NCI-H1105 (cell line): ENCODE data around the gene ITGA4.

Experiments used
- DNase-seq: peaks from one replicate; lab custom pipeline; 2025; lab: John Stamatoyannopoulos, UW

ITGA4 gene

DNA sequence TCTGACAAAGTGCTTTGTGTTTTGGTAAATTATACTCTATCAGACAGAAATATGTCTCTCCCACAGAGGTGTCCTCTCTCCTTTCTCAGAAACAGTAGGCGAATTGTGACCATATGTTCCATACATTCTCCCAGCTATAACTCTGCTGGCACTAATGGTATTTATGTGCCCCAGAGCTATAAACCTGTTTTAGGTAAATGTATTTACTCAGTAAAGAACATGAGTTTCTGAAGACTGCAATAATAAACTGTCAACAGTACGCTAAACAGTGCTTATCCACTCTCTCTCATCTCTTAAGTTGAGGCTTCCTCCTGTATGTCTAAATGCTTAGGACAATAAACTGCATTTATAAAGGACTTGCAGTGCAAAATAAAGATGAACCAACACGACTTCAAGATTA lies 58.5 kb downstream of the ITGA4 start:
- no peak for DNase-seq

DNA sequence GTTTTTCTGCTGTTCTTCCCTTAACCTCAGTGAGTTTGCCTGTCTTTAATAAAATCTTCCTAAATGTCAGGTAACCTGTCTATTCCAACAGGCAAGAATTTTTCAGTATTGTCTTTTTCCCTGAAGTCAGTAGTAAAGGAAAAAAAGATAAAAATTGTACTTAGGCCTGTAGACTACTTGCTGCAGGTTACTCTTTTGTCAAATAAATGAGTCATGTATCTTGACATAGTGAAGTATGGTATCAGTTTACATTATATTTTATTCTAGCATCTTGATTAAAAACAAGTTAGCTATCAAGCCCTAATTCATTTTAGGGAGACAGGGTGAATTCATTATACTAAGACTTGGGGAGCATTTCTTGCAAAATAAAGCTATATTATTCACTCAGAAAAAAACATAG lies 59.8 kb downstream of the ITGA4 start:
- DNase-seq: no peak

DNA sequence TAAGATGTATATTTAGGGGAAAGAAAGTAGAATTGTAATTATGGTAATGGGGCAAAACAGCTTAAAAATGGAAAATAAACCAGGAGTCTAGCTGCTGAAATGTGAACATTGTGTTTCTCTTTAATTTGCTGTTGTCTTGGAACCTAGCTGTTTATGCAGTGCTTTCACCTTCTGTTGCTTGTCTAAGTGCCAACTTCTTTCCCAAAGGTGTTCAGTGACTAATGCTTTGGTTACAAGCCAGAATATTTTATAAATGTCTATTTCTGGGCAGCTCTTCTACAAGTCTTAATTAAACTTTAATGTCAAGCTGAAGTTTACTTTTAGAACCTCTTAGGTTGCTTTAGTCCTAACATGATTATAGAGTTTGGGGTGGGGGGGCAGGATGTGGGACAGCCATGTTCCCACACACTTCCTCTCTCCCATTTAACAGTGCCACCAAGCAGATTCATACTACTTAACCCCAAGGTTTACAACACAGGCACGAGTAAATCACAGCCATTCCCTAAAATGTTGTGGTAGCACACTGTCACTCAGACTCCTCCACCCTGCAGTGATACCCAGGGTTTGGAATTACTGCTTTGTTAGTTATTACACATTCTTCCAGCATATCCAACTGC lies 60.6 kb downstream of the ITGA4 start:
- DNase-seq: no peak

DNA sequence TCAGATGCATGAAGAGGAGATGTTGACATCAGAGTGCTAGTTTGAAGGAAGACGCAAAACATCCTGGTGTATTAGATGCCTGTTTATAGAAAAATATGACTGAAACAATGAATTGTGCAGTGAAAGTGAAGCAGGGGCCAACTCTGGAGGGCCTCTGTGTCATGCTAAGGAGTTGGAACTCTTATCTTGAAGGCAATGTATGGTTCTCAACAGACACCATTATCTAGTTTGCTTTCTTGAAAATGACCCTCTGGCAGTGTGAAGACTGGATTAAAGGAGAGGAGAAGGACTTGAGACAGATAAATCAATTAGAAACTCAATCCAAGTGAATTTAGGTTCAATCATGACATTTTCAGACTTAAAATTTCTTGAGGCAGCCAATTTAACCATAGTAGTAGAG lies 63.1 kb downstream of the ITGA4 start:
- DNase-seq: no peak

DNA sequence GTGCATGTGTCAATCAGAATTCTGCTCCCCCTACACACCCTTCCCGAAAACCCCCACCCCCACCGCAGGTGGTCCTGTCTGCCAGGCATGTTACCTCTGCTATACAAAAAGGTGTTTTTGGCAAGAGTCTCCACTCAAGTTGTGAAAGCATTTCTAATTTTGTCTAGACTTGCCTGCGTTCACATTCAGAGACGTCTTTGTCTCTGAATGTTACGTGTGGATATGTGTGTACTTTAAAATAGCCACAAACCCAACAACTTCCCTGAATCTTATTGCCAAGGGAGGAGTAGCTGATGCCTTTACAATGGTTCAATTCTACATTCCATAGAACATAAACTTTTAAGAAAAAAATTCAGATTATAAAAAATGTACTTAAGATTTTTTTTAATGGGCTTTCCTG lies 66.6 kb downstream of the ITGA4 start:
- peak; percentile 62 for DNase-seq

DNA sequence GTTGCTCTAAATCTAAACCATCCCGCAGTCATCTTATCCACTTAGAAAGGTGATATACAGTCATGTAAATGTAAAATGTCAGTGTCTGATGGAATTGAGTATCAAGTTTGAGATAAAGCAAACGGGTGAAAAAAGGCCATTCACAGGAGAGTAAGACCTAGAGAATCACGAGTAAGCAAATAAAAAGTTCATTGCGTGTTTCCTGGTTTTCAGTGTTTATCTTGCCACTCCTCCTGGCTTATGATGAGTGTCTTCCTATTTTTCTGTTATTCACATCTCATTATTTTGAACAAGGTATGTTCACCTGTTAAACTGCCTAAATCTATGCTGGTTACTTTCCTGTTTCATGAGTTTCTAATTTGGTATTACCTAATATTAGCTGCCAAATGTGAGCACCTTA lies 68.8 kb downstream of the ITGA4 start:
- no peak for DNase-seq

DNA sequence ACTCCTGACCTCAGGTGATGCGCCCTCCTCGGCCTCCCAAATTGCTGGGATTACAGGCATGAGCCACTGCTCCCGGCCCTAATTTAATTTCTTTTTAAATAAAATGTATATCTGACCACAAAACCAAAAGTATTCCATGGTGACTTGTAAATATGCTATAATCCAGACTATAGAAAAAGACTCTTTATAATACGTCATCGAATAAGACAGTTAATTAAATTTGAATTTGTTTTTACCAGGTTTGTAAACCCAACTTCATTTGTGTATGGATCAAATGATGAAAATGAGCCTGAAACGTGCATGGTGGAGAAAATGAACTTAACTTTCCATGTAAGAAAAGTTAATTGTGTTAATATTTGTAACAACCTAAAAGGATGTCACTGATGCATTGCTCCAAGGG lies 69.9 kb downstream of the ITGA4 start:
- DNase-seq: no peak

DNA sequence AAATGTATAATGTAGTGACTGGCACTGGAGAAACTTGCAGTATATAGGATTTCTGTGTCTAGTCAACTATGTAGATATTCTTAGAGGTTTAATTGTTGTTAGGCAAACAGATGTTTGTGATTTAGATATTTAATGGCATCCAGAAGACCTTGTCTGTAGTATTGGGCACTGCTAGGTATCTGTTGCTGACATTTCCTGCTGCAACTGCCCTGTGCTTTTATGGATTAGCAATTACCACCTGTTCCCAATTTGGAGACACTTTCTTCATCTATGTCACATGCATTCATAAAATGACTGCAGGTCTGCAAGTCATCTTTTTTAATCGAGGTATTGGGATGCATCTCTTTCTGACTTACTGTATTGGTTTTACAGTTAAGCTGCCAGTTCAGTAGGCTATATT lies 71.3 kb downstream of the ITGA4 start:
- DNase-seq: no peak

DNA sequence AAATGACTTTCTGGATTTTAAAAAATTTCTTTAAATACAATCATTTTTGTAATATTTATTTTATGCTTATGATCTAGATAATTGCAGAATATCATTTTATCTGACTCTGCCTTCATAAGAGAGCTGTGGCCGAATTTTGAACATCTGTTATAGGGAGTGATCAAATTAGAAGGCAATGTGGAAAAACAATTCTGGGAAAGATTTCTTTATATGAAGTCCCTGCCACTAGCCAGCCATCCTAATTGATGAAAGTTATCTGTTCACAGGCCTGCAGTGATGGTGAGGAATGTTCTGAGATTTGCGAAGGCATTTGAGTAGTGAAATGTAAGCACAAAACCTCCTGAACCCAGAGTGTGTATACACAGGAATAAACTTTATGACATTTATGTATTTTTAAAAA lies 79.5 kb downstream of the ITGA4 start:
- no peak for DNase-seq

DNA sequence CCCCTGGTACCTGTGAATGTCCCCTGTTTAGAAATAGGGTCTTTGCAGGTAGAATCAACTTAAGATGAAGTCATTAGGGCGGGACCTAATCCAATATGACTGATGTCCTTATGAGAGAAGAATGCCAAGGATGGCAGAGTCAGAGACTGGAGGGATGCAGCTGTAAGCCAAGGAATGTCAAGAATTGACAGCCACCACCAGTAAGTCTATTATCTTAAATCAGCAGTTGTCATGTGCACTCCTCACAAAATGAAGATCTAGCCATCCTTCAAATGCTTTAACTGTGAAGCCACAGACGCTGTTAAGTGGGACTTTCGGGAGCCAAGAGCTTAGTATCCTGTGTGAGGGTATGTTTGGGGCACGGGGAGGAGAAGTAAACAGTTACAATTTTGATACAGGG lies 83.2 kb downstream of the ITGA4 start:
- no peak for DNase-seq

DNA sequence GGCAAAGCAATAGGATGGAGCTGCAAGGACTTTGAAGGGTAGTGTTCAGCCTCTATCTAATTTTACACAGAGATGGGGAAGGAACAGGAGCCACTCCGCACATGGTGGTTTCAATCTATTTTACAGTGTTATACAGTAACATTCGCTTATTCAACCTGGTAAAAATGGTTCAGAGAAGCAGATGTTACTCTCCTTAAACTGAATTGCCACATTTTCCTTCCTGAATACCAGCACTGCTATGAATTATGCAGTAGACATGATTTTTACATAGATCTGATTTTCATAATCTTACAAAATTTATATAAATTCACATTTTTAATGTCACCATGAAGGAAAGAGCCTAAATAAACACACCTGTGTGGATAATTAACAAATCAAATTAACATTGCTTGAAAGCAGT lies 85.0 kb downstream of the ITGA4 start:
- no peak for DNase-seq

DNA sequence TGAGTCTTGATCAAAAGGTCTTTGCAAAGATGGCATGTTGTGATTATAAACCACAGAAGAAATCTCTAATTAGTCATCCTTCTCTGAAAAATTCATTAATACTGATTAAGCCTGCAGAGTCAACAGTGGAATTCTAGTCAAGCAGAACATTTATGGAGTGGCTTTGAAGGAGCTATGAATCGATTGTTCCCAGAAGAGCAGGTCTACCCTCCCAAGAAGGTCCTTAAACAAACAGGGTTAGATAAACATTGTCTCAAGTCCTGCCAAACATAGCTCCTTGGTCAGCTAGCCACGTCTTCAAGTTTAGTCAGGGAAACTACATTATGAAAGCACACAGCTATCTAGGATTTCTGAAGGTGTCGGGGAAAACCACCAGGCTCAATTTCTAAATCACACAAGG lies 88.9 kb downstream of the ITGA4 start:
- no peak for DNase-seq

DNA sequence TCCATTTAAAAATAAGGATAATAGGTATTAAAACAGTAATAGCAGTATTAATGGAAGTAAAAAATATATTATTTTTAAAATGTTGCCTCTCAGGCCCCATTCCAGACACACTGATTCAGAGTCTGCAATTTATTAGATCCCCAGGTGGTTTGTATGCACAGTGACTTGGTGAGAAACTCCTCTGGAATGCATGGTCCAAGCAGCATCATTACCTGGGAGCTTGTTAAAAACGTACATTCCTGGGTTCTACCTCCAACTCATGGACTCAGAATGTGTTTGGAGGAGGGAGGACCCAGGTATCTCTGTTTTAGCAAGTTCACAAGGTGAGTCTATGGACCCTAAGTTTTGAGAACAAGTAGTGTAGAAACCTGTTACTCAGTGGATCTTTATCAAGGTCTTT lies 95.6 kb downstream of the ITGA4 start:
- DNase-seq: no peak

DNA sequence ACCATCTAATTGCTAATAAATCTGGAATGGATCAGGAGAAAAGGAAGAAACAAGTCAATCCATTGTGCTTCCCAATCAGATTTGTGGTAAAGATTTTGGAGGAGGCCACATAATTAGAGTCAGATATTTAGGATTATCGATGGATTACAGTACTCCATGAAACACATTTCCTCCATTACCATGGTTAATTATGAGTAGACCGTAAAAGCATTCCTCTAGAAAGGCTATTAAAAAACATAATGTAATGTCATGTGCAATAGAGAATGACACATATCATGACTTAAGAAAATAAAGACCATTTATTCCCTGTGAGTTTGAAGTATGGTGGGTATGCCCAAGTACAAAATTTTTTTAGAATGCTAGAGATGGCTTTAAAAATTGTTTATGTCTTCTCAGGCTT lies 96.1 kb downstream of the ITGA4 start:
- DNase-seq: no peak

DNA sequence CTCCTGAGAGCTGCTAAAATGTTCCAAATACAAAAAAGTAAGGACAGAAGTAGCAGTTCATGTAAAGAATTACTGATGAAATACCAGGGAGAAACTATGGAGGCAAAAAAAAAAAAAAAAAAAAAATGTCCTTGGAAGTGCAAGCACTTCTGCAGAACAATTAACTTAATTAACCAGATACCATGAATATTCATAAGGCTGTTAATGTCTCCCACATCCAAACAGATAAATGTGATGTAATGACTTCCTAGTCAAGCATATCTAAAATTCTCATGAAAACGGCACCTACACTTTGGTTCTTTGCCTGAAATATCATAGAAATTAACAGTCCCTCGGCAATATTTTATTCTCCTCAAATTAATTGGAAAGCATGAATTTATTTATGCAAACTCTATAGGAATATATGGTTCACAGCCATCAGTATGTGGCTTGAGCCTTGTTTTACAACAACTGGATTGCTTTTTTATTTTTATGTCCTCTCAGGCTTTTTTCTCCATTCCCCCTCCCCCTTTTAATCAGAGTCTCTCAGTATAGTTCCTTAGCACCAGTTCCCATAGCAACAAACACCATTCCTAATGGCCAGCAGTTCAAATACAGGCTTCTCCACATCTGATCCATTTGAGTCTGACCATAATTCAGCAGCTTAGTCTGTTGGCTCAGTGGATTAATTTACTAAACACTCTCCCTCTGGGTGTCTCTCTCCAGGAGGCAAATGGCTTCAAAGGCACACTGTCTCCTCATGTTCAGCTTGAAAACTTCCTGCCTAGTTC lies 97.1 kb downstream of the ITGA4 start:
- DNase-seq: no peak

DNA sequence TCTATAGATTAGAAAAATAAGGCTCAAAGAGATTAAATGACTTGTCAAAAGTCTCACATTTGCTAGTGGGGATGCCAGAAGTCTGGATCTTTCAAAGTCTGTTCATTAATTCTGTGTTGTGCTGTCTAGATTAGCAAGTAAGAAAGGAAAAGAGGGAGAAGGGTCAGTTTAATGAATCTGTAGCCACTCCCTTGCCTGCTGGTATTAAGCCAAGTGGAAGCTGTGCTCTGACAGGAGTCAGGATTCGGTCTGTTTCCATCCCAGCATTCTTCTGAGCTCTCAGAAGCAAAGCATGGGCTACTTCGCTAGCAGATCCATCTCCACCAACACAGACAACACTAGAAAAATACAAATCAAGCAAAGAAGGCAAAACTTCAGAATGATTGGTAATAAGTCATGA lies 101.2 kb downstream of the ITGA4 start:
- DNase-seq: no peak

DNA sequence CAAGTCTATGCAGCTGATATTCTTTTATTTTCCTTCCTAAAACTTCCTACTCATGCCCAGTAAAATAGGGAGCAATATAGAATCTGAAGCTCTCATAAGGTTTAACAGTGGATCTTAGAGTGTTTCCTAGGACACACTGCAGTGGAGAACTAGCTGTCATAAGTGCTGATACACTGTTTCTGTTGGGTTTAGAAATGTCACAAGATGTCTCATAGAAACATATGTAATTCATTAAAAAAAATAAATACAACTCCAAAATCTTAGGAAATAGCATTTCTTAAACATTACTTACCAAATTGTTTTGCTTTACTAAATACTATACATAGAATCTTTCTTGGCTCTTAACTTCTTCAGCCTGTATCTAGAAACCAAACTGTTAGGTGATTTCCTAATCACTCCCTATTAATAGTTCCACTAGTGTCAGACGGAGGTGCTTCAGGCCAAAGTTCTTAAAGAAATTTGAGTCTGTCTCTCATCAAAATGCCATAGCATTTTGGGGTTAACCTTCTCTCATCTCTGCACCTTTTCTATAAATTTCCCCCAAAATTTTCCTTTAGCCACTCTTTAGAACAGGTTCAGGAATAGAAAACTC lies 106.0 kb downstream of the ITGA4 start:
- DNase-seq: no peak

DNA sequence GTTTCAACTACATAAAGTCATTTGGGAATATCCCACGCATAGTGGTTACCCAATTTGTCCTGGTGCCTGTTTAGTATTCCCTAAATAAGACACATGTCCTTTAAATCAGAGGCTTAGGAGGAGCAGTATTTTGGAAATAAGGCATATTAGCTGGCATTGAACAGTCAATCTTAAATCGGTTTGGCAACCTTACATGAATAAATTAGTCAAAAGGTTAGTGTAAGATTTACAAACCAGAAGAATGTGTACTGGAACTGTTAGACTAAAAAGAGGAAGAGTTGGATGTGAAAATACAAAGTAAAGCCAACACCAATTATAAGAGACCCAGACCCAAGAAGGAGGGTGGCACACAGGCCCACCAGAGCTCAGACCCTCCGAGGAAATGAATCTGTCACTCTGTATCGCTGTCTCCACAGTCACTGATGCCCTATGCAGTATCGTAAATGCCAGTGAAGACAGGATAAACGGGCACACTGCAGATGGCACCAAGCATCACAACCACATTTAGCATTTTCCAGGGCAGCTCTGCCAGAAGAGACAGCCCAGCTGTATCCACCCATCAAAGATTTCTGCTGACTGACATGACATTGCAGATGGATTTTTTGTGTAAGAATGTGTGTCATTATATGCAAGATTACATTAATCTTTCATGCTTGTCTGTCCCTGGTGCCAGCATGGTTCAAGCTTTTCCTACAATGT lies 109.3 kb downstream of the ITGA4 start:
- no peak for DNase-seq

DNA sequence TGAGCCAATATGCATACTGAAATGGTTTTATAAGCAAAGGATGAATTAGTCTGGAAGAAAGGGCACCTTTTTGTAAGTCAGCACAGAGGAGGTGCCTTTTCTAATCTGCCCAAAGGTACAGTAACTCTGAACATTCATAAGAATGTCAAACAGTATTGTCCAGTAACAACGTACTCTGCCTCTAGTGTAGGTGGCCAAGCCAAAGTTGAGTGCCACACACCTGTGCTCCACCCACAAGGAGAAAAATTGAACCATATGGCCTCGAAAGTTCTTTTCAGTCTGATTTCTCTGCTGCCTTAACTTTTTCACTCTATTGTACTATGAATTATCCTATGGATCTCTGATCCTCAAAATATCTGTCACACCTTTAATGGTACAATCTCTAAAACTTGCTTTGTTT lies 112.9 kb downstream of the ITGA4 start:
- DNase-seq: no peak

DNA sequence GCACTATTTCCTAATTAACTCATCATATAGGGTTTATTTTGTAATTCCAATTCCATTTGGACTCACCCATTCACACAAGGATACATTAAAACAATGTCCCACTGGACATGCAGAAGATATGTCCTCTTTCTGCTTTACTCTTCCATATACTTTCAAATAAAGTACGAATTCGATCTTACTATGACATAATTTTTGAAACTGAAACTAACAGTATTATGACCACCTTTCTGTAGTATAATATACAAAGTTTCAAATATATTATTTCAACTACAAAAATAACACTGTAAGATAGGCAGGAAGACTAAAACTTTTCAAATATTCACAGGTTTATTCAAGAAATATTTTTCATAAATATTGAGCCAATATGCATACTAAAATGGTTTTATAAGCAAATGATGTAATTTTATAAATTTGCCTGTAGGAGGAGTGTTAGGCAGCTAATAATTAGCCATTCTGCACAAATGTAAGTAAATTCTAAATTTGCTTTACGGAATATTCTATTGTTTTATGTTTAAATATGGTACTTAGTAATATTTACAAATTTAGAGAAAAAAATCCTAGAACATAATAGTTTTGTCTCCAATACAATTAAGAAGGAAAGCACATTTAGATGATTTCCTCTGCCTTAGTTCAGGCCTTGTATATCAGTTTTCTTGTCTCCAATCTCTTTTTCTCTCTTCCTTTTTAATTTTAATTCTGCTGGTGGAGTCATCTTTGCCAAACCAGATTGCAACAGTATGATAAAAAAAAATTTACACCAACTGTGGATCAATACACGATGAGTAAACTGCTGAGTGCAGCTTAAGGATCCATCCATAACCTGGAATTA lies 113.9 kb downstream of the ITGA4 start:
- DNase-seq: no peak

DNA sequence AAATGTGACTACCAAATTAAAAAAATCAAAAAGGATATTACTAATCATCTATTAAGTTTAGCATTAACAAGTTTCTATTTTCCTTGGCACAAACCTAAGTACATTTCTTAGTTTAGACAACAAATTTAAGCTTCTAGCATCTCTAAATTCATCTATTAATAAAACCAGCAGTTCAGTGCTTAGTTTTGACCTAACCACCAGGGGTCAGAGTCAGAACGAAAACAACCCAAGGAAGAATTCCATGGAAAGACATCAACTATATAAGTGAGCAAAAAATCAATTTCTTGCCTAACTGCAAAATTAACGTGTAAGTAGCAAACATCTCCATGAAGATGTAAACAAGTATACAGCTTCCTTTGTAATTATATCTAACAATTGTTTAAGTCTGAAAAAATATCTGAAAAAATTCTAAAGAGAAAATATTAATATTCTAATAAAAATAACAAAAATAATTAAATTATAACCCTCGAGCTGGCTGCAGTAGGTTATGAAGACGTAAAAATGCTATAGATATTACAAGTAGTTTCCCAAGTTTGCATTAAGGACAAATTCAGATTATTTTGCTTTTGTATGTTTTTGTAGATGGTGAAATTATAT lies 116.1 kb downstream of the ITGA4 start:
- DNase-seq: peak; percentile 42

DNA sequence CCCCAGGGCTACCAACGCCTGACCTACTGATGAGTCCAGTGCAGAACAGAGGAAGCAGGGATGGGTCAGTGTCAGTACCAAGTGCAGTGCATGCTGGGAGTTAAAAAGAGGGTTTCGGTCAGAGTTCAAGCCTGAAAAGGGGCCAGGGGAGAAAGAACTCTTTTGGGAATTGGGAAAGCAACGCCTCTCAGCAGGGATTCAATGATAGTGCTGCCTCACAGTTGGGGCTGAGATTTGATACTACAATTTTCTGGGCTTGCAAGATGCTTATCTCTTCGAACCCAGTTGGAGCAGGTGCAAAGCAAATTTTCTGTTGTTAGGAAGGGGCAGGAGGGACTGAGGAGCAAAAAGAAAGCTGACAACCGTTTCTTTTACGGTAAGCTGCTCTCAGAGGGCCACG lies 117.1 kb downstream of the ITGA4 start:
- DNase-seq: peak; percentile 58
